Sigmoid colon (tissue), 3 donors: ENCODE results near the gene F2RL2.

ENCODE experiments used
- CTCF ChIP-seq, 4 experiments: fragments of 450-650 bp in 3 of 4; fragments of 200-600 bp in 1 of 4; IDR thresholded peaks; one replicate each; pipeline ENCODE4 v1.5.1; 2016 to 2019; ENCODE audit warnings: antibody characterized with exemption in 4 of 4, mild to moderate bottlenecking in 3 of 4, moderate library complexity in 2 of 4
- POLR2A ChIP-seq, 2 donors: fragments of 450-650 bp; IDR thresholded peaks; one replicate each; pipeline ENCODE4 v1.6.1; 2016; ENCODE audit warnings: antibody characterized with exemption in 2 of 2, mild to moderate bottlenecking in 2 of 2, moderate library complexity in 2 of 2

DNA sequence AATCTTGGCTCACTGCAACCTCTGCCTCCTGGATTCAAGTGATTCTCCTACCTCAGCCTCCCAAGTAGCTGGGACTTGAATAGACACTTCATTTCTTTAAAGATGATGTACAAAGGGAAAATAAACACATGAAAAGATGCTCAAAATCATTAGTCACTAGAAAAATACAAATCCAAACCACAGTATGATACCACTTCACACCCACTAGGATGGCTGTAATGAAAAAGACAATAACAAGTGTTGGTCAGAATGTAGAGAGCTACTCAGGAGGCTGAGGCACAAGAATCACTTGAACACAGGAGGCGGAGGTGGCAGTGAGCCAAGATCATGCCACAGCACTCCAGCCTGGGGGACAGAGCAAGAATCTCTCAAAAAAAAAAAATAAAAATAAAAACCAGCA lies 13.0 kb downstream of the F2RL2 start:
- TF ChIP-seq CTCF (IDR thresholded peaks at IDR 0.05) (no peak), POLR2A (IDR thresholded peaks at IDR 0.05) (no peak)
